NCI-H510A (cell line): ENCODE measurements around the gene FES.

Source experiments
- DNase-seq: peaks from one replicate; lab custom pipeline; 2025; lab: John Stamatoyannopoulos, UW

Gene FES

DNA sequence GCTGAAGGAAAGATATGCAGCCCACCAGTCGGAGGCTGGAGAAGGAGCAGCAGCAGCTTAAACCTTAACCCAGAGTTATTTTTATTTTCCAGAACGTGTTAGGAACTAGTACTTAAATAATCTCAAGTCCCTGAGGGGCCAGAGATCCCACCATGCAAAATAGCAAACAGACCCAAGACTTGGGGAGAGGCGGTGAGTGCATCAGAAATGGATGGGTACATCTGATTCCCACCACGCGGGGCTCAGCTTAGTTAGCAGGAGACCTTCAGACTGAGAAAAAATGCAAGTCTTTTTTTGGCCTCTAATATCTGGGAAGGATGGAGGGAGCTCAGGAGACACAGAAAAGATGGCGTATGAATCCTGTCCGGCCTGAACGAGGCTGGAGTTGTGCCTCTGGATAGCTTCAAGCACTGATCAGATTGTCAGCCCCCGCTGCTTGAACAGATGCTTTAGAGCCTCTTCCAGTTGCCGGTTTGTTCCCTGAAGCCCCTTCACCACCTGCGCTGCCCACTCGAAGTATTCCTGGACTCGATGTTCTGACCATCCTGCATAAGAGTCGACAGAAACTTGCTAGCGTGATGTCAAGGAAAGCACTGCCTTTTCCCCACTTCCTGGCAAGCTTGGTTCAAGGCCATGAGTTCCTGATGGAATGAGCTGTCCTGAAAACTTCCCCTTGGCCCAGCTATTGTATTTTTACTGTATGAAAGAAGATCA, 46.7 kb downstream of the FES start:
- DNase-seq = no peak

- DNase-seq = no peak
Observed at GRCh38 chr15:90931575-90931827, 47.2 kb downstream of the FES start.

GRCh38 chr15:90931828-90932659, 47.7 kb downstream of the FES start, which contains the start of gene HDDC3:
Gene HDDC3, minus strand, starts transcription at chr15:90932549. Its CDS starts 9 bp downstream, at chr15:90932540.
- DNase-seq = peak; percentile 84

DNA sequence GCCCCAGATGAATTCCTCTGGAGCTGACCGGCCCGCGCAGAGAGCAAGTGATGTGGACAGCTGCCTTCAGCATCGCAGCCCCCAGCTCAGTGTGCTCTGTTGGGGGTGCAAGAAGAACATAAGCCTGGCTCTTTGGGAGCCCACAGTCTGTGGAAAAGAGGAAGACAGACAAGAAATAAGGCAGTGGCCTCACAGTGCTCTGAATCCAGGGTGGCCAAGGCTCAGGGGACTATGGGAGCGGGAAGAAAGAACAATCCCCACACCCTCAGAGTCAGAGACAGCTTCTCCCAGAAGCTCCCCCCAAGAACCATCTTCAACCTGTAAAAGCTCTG, 48.3 kb downstream of the FES start:
- no peak for DNase-seq

- no peak for DNase-seq
Observed at GRCh38 chr15:90933301-90933700, 49.0 kb downstream of the FES start.

GRCh38 chr15:90934256-90934948, 50.1 kb downstream of the FES start:
- DNase-seq = peak; percentile 79

- peak; percentile 87 for DNase-seq
Observed at GRCh38 chr15:90934949-90935751, 50.8 kb downstream of the FES start, which contains the start of gene UNC45A. Gene UNC45A, plus strand, starts transcription at chr15:90935285. Its CDS starts 40 bp downstream, at chr15:90935325.

DNA sequence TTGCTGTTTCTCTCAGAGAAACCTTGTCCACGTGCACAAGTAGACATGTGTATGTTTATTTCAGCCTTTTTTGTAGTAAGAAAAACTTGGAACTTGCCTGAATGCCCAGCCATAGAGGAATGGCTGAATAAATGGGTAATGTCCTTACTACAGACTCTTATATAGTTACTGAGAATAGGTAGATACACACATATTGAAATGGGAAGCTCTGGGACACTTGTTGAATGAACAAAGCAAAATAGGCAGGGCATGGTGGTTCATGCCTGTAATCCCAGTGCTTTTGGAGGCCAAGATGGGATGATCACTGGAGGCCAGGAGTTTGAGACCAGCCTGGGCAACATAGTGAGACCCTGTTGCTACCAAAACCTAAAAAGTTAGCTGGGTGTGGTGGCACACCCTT, 52.5 kb downstream of the FES start:
- DNase-seq = no peak

- DNase-seq = no peak
Observed at GRCh38 chr15:90938261-90938660, 54.0 kb downstream of the FES start.

- no peak for DNase-seq
Observed at GRCh38 chr15:90939756-90940155, 55.5 kb downstream of the FES start.

- no peak for DNase-seq
Observed at GRCh38 chr15:90941038-90941437, 56.7 kb downstream of the FES start.

- no peak for DNase-seq
Observed at GRCh38 chr15:90942354-90943120, 58.2 kb downstream of the FES start.

GRCh38 chr15:90945091-90945490, 60.8 kb downstream of the FES start:
- DNase-seq = no peak
